GM18867 (cell line): Measurements from ENCODE around the gene JOSD2.

Experiments
- ATAC-seq: cut with Tn5 transposase; IDR thresholded peaks from one replicate; pipeline ENCODE4 v1.9.1; 2021; ENCODE audit warnings: mild to moderate bottlenecking, moderate library complexity; ENCODE audit not compliant: unreplicated experiment

The JOSD2 gene

GRCh38 chr19:50496189-50497021 lies 14.6 kb downstream of the JOSD2 start:
- no peak for ATAC-seq

- no peak for ATAC-seq
These were observed 15.9 kb downstream of the JOSD2 start for GRCh38 chr19:50495020-50495531.

- ATAC-seq: no peak
These were observed 16.6 kb downstream of the JOSD2 start for GRCh38 chr19:50494186-50495019.

- no peak for ATAC-seq
These were observed 17.8 kb downstream of the JOSD2 start for GRCh38 chr19:50493171-50493570.

- no peak for ATAC-seq
These were observed 18.5 kb downstream of the JOSD2 start for GRCh38 chr19:50492303-50493052.

- ATAC-seq: no peak
These were observed 20.0 kb downstream of the JOSD2 start for GRCh38 chr19:50490991-50491472.

- no peak for ATAC-seq
These were observed 20.6 kb downstream of the JOSD2 start for GRCh38 chr19:50490411-50490811.

GRCh38 chr19:50489461-50490011 lies 21.5 kb downstream of the JOSD2 start:
- ATAC-seq: no peak

- no peak for ATAC-seq
These were observed 22.4 kb downstream of the JOSD2 start for GRCh38 chr19:50488389-50489194.

- no peak for ATAC-seq
These were observed 24.0 kb downstream of the JOSD2 start for GRCh38 chr19:50486823-50487515.

GRCh38 chr19:50485284-50485955 lies 25.6 kb downstream of the JOSD2 start:
- ATAC-seq: no peak

GRCh38 chr19:50482916-50483315 lies 28.1 kb downstream of the JOSD2 start:
- no peak for ATAC-seq

GRCh38 chr19:50482271-50482855 lies 28.6 kb downstream of the JOSD2 start:
- ATAC-seq: no peak

- no peak for ATAC-seq
These were observed 29.4 kb downstream of the JOSD2 start for GRCh38 chr19:50481351-50482149.

- ATAC-seq: no peak
These were observed 30.5 kb downstream of the JOSD2 start for GRCh38 chr19:50480281-50481111.

- no peak for ATAC-seq
These were observed 31.2 kb downstream of the JOSD2 start for GRCh38 chr19:50479761-50480251.
